ENCODE results near the gene MYRF.

MYRF gene

DNA sequence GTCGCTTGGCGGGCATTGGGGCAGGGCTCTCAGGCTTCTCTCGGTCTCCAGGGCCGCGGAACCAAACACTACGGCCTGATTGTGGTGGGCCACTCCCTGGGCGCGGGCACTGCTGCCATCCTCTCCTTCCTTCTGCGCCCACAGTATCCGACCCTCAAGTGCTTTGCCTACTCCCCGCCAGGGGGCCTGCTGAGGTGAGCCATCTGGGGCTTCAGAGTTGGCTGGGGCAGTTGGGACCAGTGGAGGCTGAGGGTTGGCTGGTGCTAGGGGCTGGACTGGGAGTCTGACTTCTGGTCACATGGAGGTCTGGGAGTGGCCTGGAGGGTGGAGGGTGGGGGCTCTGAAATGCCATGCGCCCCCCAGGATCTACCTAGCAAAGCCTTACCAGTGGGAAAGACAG, 15.3 kb upstream of the MYRF start:
- no peaks in the 10 kb centered on the region for H3K4me1 ChIP-seq (ENCODE audit: insufficient read depth, low read length, poor library complexity, severe bottlenecking)
- H3K4me2 ChIP-seq (ENCODE audit: low read depth, low read length, poor library complexity, severe bottlenecking): no peak overlapping the region
- no peak overlapping the region for H3K4me3 ChIP-seq (ENCODE audit: low read length, poor library complexity, severe bottlenecking)
- H4K20me1 ChIP-seq (ENCODE audit: insufficient read depth, low read length, poor library complexity, severe bottlenecking): no peaks in the 10 kb centered on the region
- H3K9me2 ChIP-seq (replicated peaks; ENCODE audit: low read depth, low read length): no peaks in the 10 kb centered on the region
- no peak overlapping the region for H3K9ac ChIP-seq (ENCODE audit: low read depth, low read length, poor library complexity, severe bottlenecking)
- no peaks in the 10 kb centered on the region for H3F3A ChIP-seq (ENCODE audit: low read depth)
- no peaks in the 10 kb centered on the region for H3K9me3 ChIP-seq (ENCODE audit: insufficient read depth, low read depth, low read length)
- H3K79me2 ChIP-seq (ENCODE audit: insufficient read depth, low read length): no peaks in the 10 kb centered on the region
- TF ChIP-seq EZH2phosphoT487 (IDR thresholded peaks at IDR 0.05; ENCODE audit: borderline replicate concordance): no peak
- TF ChIP-seq, protein P1, sequence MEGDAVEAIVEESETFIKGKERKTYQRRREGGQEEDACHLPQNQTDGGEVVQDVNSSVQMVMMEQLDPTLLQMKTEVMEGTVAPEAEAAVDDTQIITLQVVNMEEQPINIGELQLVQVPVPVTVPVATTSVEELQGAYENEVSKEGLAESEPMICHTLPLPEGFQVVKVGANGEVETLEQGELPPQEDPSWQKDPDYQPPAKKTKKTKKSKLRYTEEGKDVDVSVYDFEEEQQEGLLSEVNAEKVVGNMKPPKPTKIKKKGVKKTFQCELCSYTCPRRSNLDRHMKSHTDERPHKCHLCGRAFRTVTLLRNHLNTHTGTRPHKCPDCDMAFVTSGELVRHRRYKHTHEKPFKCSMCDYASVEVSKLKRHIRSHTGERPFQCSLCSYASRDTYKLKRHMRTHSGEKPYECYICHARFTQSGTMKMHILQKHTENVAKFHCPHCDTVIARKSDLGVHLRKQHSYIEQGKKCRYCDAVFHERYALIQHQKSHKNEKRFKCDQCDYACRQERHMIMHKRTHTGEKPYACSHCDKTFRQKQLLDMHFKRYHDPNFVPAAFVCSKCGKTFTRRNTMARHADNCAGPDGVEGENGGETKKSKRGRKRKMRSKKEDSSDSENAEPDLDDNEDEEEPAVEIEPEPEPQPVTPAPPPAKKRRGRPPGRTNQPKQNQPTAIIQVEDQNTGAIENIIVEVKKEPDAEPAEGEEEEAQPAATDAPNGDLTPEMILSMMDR (conservative IDR thresholded peaks at IDR 0.05; ENCODE audit: low read length): peak; percentile 23; the same call in 1 of the 2 replicates
- no peaks in the 10 kb centered on the region for H3K27me3 ChIP-seq (ENCODE audit: insufficient read depth, low read length, poor library complexity, severe bottlenecking)
- no peaks in the 10 kb centered on the region for H3K36me3 ChIP-seq (ENCODE audit: insufficient read depth, low read length)
- no peak overlapping the region for H2AFZ ChIP-seq (ENCODE audit: low read length)

DNA sequence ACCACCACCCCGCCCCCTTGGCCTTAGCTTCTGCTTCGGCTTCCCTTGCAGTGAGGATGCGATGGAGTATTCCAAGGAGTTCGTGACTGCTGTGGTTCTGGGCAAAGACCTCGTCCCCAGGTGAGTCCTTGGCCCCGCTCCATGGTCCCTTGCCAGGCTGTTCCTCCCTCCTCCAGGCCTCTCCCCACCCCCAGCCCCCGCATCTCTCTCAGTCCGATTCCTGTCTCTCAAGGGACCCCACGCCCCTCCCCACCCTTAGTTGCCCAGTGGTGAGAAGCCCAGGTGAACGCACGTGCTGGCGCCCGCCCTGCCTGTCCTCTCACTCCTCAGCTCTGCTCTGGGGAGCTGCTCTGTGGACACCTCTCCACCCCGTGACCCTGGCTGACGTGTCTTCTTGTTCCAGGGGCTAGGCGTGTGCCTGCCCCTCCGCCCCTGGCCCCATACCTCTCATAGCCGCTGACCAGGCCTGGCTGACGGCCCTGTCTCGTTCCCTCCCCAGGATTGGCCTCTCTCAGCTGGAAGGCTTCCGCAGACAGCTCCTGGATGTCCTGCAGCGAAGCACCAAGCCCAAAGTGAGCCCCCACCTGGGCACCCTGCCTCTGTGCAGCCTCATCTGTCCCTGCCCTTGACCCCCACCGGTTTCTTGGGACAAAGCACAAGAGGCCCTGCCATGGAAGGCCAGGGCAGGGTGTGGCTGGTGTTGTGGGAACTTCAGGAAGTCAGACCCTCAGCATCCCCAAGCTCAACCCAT, 14.6 kb upstream of the MYRF start:
- H3K4me1 ChIP-seq (ENCODE audit: insufficient read depth, low read length, poor library complexity, severe bottlenecking): no peaks in the 10 kb centered on the region
- no peak overlapping the region for H2AFZ ChIP-seq (ENCODE audit: low read length)
- H3K9me3 ChIP-seq (ENCODE audit: insufficient read depth, low read depth, low read length): no peaks in the 10 kb centered on the region
- H3K4me3 ChIP-seq (ENCODE audit: low read length, poor library complexity, severe bottlenecking): no peak overlapping the region
- H3K79me2 ChIP-seq (ENCODE audit: insufficient read depth, low read length): no peaks in the 10 kb centered on the region
- H3K9me2 ChIP-seq (replicated peaks; ENCODE audit: low read depth, low read length): no peaks in the 10 kb centered on the region
- no peaks in the 10 kb centered on the region for H3F3A ChIP-seq (ENCODE audit: low read depth)
- no peaks in the 10 kb centered on the region for H4K20me1 ChIP-seq (ENCODE audit: insufficient read depth, low read length, poor library complexity, severe bottlenecking)
- no peak overlapping the region for H3K4me2 ChIP-seq (ENCODE audit: low read depth, low read length, poor library complexity, severe bottlenecking)
- no peaks in the 10 kb centered on the region for H3K36me3 ChIP-seq (ENCODE audit: insufficient read depth, low read length)
- TF ChIP-seq, protein P1 (conservative IDR thresholded peaks at IDR 0.05; ENCODE audit: low read length): no peak
- TF ChIP-seq EZH2phosphoT487 (IDR thresholded peaks at IDR 0.05; ENCODE audit: borderline replicate concordance): no peak
- H3K27me3 ChIP-seq (ENCODE audit: insufficient read depth, low read length, poor library complexity, severe bottlenecking): no peaks in the 10 kb centered on the region
- no peak overlapping the region for H3K9ac ChIP-seq (ENCODE audit: low read depth, low read length, poor library complexity, severe bottlenecking)

- Histone ChIP-seq H2AFZ (ENCODE audit: low read length) (no peak overlapping the region), H4K20me1 (ENCODE audit: insufficient read depth, low read length, poor library complexity, severe bottlenecking) (no peaks in the 10 kb centered on the region), H3K4me3 (ENCODE audit: low read length, poor library complexity, severe bottlenecking) (no peak overlapping the region), H3K4me2 (ENCODE audit: low read depth, low read length, poor library complexity, severe bottlenecking) (no peak overlapping the region), H3K79me2 (ENCODE audit: insufficient read depth, low read length) (no peaks in the 10 kb centered on the region), H3K4me1 (ENCODE audit: insufficient read depth, low read length, poor library complexity, severe bottlenecking) (no peaks in the 10 kb centered on the region), H3K9ac (ENCODE audit: low read depth, low read length, poor library complexity, severe bottlenecking) (no peak overlapping the region), H3F3A (ENCODE audit: low read depth) (no peaks in the 10 kb centered on the region), H3K36me3 (ENCODE audit: insufficient read depth, low read length) (no peaks in the 10 kb centered on the region), H3K9me3 (ENCODE audit: insufficient read depth, low read depth, low read length) (no peaks in the 10 kb centered on the region), H3K27me3 (ENCODE audit: insufficient read depth, low read length, poor library complexity, severe bottlenecking) (no peaks in the 10 kb centered on the region), H3K9me2 (replicated peaks; ENCODE audit: low read depth, low read length) (no peaks in the 10 kb centered on the region)
- TF ChIP-seq, protein P1 (conservative IDR thresholded peaks at IDR 0.05; ENCODE audit: low read length): no peak
- no peak for TF ChIP-seq EZH2phosphoT487 (IDR thresholded peaks at IDR 0.05; ENCODE audit: borderline replicate concordance)
Measured at GRCh38 chr11:61738776-61739175, 13.7 kb upstream of the MYRF start.
